Muscle of leg (tissue), 11 donors: Measurements from ENCODE around the gene PYGM. TPM values are rescaled to one million over a fixed set of nuclear protein-coding genes. Genes with fewer than 3 reads are reported as not detected.

Source experiments
- DNase-seq: peaks from one replicate; pipeline ENCODE4 v3.0.0; 2013
- H3K27ac ChIP-seq: one replicate; pipeline ENCODE4 v1.5.1; 2013; ENCODE audit warnings: mild to moderate bottlenecking, low read length, control low read depth
- H3K27me3 ChIP-seq: one replicate; pipeline ENCODE4 v1.6.1; 2013; ENCODE audit warnings: low read length; ENCODE audit not compliant: control insufficient read depth, insufficient read depth
- H3K36me3 ChIP-seq: one replicate; pipeline ENCODE4 v1.6.1; 2013; ENCODE audit warnings: low read length; ENCODE audit not compliant: control insufficient read depth, insufficient read depth
- H3K4me1 ChIP-seq: one replicate; pipeline ENCODE4 v1.6.1; 2013; ENCODE audit warnings: low read length; ENCODE audit not compliant: control insufficient read depth, insufficient read depth
- H3K4me3 ChIP-seq: one replicate; pipeline ENCODE4 v1.5.1; 2013; ENCODE audit warnings: low read length, control low read depth
- H3K9me3 ChIP-seq: replicated peaks from 2 replicates; pipeline ENCODE4 v1.6.1; 2013; ENCODE audit warnings: low read depth, low read length; ENCODE audit not compliant: control insufficient read depth
- WGBS: methylation state at CpG from one replicate; pipeline ENCODE4 v1.1.5; 2013; ENCODE audit warnings: missing lambda C conversion rate; ENCODE audit not compliant: insufficient coverage; 5-methylcytosine and 5-hydroxymethylcytosine counted together
- polyA plus RNA-seq, 8 donors: library from polyadenylated mRNA; unstranded; fragments of 120-200 nt; gene quantifications; one replicate each; pipeline versions ENCODE4 v1.2.1 to v1.2.3, GENCODE V29; 2013; ENCODE audit warnings: inconsistent platforms in 1 of 8, low replicate concordance in 1 of 8; ENCODE audit not compliant: insufficient read length in 8 of 8, insufficient read depth in 1 of 8
- total RNA-seq: library from RNA; stranded (reverse); fragments of 120-200 nt; gene quantifications from one replicate; pipeline ENCODE4 v1.2.4, GENCODE V29; 2013

PYGM gene
- total and polyA plus RNA-seq, 9 donors: 60.3 to 328 (median 182) TPM

- peak overlapping the region; percentile 84 for H3K4me3 ChIP-seq
- peaks cover 22% of the 10 kb centered on the region for H3K4me1 ChIP-seq
- peak overlapping the region; percentile 97 for H3K27ac ChIP-seq
- 0% methylated on average over 28 of the region's 28 CpGs for WGBS
- no peaks in the 10 kb centered on the region for H3K9me3 ChIP-seq
- DNase-seq: no peak
- no peaks in the 10 kb centered on the region for H3K27me3 ChIP-seq
- peaks cover 41% of the 10 kb centered on the region for H3K36me3 ChIP-seq
Observed at GRCh38 chr11:64778223-64778472, 18.4 kb upstream of the PYGM start.

DNA sequence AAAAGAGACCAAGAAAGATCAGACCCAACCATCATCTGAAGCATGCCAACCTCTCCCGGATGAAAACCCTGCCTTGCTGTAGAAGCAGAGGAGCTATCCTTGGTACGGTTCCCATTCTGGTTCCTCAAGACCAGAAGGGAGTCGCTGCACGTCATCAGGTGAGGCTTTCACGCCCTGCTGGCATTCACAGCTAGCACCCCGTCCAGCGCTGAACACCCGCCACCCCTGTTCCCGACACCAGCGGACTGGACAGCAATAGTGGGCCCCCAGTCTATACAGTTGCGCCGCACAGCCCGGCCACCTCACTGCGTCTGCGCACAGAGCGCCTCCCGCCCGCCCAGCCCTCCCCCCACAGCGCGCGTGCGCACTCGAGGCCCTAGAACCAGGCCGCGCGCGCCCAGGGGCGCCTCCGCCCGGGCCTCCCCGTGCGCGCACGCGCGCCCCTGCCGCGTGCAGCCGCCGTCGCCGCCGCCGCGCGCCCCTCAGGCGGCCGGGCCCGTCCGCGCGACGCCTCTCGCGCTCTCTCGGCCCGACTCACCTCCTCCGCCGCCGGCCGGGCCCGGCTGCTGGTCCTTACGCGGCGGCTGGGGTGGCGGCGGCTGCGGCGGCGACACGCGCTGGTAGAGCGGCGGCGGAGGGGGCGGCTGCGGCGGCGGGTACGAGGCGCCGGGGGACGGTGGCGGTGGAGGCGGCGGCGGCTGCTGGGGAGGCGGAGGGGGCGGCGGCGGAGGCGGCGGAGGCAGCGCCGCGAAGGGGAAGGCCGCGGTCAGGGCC, 17.9 kb upstream of the PYGM start:
- H3K4me1 ChIP-seq: peaks cover 25% of the 10 kb centered on the region
- H3K9me3 ChIP-seq: no peaks in the 10 kb centered on the region
- peak; percentile 95 for DNase-seq
- peaks cover 45% of the 10 kb centered on the region for H3K36me3 ChIP-seq
- peak overlapping the region; percentile 87 for H3K4me3 ChIP-seq
- peak overlapping the region; percentile 97 for H3K27ac ChIP-seq
- no peaks in the 10 kb centered on the region for H3K27me3 ChIP-seq
- WGBS: under 1% methylated on average over 89 of the region's 98 CpGs

GRCh38 chr11:64776875-64777274, 17.1 kb upstream of the PYGM start:
- peaks cover 47% of the 10 kb centered on the region for H3K36me3 ChIP-seq
- peak overlapping the region; percentile 87 for H3K4me3 ChIP-seq
- WGBS: 36% methylated on average over 2 of the region's 3 CpGs
- peaks cover 26% of the 10 kb centered on the region for H3K4me1 ChIP-seq
- H3K27ac ChIP-seq: peak overlapping the region; percentile 77
- DNase-seq: no peak
- H3K9me3 ChIP-seq: no peaks in the 10 kb centered on the region
- no peaks in the 10 kb centered on the region for H3K27me3 ChIP-seq

GRCh38 chr11:64776425-64776824, 16.7 kb upstream of the PYGM start:
- Histone ChIP-seq H3K27me3 (no peaks in the 10 kb centered on the region), H3K9me3 (no peaks in the 10 kb centered on the region), H3K4me3 (no peak overlapping the region), H3K27ac (no peak overlapping the region), H3K36me3 (peaks cover 50% of the 10 kb centered on the region), H3K4me1 (peaks cover 26% of the 10 kb centered on the region)
- no CpG with 5 or more reads among the region's 6 CpGs for WGBS
- DNase-seq: no peak

DNA sequence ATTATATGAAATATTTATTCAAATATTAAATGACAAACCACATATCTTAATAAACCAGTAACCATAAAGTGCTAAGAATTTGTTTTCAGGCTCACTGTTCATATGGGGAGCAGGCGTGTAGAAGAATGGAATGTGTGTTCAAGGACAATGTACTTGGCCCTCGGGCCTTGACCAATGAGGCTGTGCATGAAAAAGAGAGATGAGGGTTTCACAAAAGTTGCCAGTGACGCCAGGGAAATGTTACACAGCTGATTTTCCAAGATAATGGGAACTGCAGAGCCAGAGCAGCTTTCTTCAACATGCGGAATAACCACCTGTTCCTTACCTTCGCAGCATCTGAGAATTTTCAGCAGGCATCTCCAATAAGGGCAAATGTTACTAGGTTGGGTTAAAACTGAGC, 14.4 kb upstream of the PYGM start:
- H3K4me1 ChIP-seq: peaks cover 22% of the 10 kb centered on the region
- H3K4me3 ChIP-seq: no peak overlapping the region
- H3K36me3 ChIP-seq: peaks cover 69% of the 10 kb centered on the region
- no peak for DNase-seq
- H3K27ac ChIP-seq: no peak overlapping the region
- WGBS: 51% methylated on average over 3 of the region's 5 CpGs
- no peaks in the 10 kb centered on the region for H3K27me3 ChIP-seq
- no peaks in the 10 kb centered on the region for H3K9me3 ChIP-seq

- Histone ChIP-seq H3K27ac (peak overlapping the region; percentile 32), H3K9me3 (no peaks in the 10 kb centered on the region), H3K4me1 (peaks cover 22% of the 10 kb centered on the region), H3K27me3 (no peaks in the 10 kb centered on the region), H3K4me3 (no peak overlapping the region), H3K36me3 (peaks cover 85% of the 10 kb centered on the region)
- DNase-seq: no peak
- WGBS: no CpG with 5 or more reads among the region's 3 CpGs
Observed at GRCh38 chr11:64772303-64773018, 12.7 kb upstream of the PYGM start.

DNA sequence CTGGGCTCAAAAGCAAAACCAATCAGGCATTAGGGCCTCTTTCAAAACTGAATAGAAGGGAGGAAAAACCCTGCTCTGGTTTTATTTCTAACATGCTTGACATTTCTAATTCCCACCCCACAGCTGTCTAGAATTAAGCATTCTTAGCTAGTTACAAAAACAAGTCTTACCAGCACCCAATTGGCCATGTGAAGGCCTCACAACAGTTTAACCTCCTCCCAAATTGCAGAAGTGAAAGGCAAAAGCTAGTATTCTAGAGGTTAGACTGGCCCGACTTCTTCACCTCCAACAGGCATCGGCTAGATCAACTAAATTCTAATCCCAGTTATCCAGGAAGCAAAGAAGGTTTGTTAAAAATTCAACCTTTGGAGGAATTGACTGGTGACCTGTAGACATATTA, 12.1 kb upstream of the PYGM start:
- Histone ChIP-seq H3K27ac (peak overlapping the region; percentile 30), H3K4me1 (peaks cover 16% of the 10 kb centered on the region), H3K9me3 (no peaks in the 10 kb centered on the region), H3K27me3 (no peaks in the 10 kb centered on the region), H3K4me3 (no peak overlapping the region), H3K36me3 (peaks cover 87% of the 10 kb centered on the region)
- DNase-seq: no peak
- WGBS: no CpG with 5 or more reads among the region's 2 CpGs

DNA sequence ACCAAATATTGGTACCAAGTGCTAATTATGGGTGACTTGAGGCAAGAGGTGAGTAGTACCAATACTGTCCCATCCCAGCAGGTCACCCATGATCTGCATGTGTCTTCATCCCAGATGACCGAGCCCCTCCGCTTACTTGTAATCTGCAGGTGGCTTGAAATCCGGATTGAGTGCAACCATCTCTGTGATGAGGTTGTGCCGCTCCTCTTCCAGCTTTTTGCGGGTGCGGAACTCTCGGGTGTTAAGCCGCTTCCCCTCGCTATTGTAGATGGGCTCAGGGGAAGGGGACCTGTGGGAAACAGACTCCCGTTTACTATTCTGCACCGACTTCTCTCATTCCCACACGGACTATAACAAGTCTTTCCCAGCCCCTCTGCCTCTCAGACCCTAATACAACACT, 10.3 kb upstream of the PYGM start:
- Histone ChIP-seq H3K27ac (no peak overlapping the region), H3K36me3 (peaks cover 89% of the 10 kb centered on the region), H3K9me3 (no peaks in the 10 kb centered on the region), H3K4me1 (peaks cover 7% of the 10 kb centered on the region), H3K27me3 (no peaks in the 10 kb centered on the region), H3K4me3 (no peak overlapping the region)
- no peak for DNase-seq
- WGBS: 100% methylated on average over 4 of the region's 12 CpGs

- Histone ChIP-seq H3K9me3 (no peaks in the 10 kb centered on the region), H3K36me3 (peaks cover 92% of the 10 kb centered on the region), H3K4me3 (no peak overlapping the region), H3K4me1 (peaks cover 8% of the 10 kb centered on the region), H3K27ac (no peak overlapping the region), H3K27me3 (no peaks in the 10 kb centered on the region)
- 95% methylated on average over 4 of the region's 6 CpGs for WGBS
- DNase-seq: no peak
Observed at GRCh38 chr11:64769283-64769682, 9.5 kb upstream of the PYGM start.

GRCh38 chr11:64768300-64768694, 8.5 kb upstream of the PYGM start:
- Histone ChIP-seq H3K4me3 (no peak overlapping the region), H3K36me3 (peaks cover 94% of the 10 kb centered on the region), H3K27me3 (no peaks in the 10 kb centered on the region), H3K27ac (no peak overlapping the region), H3K4me1 (peaks cover 16% of the 10 kb centered on the region), H3K9me3 (no peaks in the 10 kb centered on the region)
- WGBS: 79% methylated on average over 4 of the region's 6 CpGs
- no peak for DNase-seq
